Inflammatory macrophage (primary cell): ENCODE measurements around the gene ZIC5.

ENCODE experiments used
- DNase-seq, 2 donors: peaks; one replicate each; pipeline ENCODE4 v3.0.0-alpha.2; 2020 to 2022

ZIC5 gene

DNA sequence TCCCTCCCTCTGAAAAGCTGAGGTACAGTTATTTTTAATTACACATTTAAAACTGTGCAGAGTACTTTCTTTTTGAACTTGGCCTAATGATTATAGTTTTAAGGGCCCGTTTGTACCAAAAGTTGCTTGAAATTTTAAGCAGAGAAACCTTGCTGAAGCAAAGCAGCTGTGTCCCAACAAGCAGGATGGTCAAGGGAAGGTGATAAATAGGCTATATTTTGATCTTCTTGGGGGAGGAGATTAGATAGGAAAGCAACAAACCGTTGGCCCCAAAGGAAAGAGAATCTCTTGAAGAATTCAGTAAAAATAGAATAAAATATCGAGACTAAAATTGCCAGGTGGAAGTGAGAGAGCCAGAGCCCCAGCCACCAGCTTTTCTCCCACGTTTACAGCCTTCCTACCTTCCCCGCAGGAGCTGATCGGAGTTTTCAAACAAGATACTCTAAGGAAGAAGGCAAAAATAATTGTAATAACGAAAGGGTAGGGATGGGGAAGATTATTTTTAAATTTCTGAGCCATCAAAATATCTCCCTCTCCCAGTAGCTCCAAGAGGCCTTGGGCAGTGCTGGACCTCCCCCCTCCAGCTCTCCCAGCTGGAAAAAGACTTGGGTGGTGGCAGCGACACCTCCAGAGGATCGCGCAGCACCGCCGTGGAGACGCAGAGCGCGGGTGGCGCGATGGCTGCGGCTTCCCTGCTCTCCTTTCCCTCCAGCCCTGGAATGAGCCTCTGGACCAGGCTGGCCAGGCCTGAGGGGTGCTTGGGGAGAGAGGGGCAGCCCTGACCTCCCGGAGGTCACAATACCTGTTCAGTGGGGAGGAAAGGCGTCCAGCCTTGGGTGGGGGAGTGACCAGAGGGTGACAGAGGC is 15.8 kb upstream of the ZIC5 start:
- no peak for DNase-seq

- DNase-seq, result no peak
Measured at GRCh38 chr13:99986741-99987140, 15.2 kb upstream of the ZIC5 start.

- DNase-seq, result no peak
Measured at GRCh38 chr13:99985886-99986527, 14.4 kb upstream of the ZIC5 start.

- no peak for DNase-seq
Measured at GRCh38 chr13:99985241-99985874, 13.8 kb upstream of the ZIC5 start.

DNA sequence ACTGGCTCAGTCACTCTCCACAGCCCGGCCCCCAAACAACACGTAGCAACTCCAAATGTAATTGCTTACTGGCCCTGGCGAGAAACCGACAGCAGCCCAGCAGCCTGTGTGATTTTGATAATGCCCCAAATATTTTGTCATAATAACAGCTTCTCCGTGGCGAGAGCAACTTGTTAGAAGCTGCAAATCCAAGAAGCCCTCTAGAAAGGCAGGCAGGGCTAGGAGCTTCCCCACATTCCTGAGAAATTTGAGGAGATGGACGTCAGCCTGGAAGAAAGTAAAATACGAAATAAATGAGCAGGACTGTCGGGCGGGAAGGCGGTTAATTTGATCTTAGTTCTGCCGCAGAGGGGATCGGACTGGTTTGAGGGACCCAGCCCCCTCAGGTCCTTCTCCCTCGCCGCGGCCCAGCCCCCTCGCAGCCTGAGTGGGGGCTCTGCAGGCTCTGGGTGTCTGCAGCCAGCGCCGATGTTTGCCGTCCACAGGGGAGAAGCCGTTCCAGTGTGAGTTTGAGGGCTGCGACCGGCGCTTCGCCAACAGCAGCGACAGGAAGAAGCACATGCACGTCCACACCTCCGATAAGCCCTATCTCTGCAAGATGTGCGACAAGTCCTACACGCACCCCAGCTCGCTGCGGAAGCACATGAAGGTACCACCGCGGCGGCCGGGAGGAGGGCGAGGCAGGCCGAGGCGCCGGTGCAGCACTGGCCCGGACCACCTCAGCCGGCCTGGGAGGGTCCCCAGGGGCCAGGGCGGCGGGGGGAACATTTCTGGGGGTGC is 13.1 kb upstream of the ZIC5 start:
- DNase-seq, result no peak

- no peak for DNase-seq
Measured at GRCh38 chr13:99983499-99984401, 12.2 kb upstream of the ZIC5 start.

DNA sequence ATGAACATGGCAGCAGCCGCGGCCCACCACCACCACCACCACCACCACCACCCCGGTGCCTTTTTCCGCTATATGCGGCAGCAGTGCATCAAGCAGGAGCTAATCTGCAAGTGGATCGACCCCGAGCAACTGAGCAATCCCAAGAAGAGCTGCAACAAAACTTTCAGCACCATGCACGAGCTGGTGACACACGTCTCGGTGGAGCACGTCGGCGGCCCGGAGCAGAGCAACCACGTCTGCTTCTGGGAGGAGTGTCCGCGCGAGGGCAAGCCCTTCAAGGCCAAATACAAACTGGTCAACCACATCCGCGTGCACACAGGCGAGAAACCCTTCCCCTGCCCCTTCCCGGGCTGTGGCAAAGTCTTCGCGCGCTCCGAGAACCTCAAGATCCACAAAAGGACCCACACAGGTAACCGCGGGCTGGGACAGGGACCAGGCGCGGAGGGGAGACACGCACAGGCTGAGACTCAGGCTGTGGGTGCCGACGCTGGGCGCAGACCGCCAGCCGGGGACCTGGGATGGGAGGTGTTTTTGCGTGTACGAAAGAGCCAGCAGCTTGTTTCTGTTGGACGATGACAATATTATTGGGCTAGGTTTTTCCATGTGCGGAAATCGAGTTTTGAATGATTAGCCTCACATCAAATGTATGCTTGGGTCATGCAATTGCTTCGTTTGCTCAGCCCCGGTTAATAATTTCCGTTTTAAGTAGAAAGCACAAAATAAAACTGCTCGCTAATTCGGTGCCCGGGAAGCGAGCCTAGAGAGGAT is 11.3 kb upstream of the ZIC5 start:
- DNase-seq, result no peak

- peak in 1 of 2 donors; percentile 30 for DNase-seq
Measured at GRCh38 chr13:99982036-99982730, 10.6 kb upstream of the ZIC5 start.

DNA sequence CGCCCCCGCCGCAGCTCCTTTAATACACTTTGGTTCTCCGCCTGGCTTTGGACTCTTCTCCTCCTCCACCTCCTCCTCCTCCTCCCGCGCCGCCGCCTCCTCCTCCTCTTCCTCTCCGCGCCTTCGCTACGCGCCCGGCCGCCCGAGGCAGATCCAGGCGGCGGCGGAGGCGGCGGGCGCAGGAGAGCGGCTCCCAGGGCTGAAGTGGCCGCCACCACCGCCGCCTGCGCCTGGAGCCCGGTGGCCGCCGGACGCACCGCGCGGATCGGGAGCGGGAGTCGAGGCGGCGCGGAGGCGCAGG is 10.1 kb upstream of the ZIC5 start, which contains the start of gene ZIC2:
ZIC2 (plus strand) TSS at position 50 of the 301 bp plus-strand sequence. CDS start 281 bp downstream, outside the sequence.
- DNase-seq, result no peak

GRCh38 chr13:99980824-99981734 is 9.5 kb upstream of the ZIC5 start:
- DNase-seq, result no peak

DNA sequence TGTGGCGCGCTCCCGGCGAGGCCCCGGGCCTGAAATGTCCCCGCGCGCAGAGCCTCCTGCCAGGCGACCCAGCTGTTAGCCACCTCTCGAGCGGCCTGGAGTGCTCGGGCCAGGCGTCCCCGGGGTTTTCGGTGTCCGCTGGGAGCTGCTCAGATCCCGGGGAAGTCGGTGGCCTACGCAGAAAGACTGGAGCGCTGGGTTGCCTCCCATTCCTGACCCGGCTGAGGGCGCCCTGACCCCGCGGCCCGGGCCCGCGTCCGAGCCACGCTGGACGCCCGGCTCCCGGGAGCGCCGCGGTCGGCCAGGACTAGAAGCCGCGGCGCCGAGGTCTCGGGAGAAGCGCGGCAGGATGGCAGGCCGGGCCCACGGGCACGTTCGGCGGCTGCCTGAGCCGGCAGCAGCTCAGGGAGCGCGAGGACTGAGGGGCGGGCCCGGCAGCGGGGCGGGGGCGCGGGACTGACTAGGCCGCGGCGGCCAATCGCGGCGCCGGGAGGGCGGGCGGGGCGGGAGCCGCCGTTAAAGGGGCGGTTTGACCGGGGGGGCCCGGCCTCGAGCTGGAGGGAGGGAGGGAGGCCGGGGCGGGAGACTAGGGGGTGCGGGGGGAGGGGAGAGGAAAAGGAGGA is 8.7 kb upstream of the ZIC5 start:
- DNase-seq, result peak in 1 of 2 donors; percentile 47

DNA sequence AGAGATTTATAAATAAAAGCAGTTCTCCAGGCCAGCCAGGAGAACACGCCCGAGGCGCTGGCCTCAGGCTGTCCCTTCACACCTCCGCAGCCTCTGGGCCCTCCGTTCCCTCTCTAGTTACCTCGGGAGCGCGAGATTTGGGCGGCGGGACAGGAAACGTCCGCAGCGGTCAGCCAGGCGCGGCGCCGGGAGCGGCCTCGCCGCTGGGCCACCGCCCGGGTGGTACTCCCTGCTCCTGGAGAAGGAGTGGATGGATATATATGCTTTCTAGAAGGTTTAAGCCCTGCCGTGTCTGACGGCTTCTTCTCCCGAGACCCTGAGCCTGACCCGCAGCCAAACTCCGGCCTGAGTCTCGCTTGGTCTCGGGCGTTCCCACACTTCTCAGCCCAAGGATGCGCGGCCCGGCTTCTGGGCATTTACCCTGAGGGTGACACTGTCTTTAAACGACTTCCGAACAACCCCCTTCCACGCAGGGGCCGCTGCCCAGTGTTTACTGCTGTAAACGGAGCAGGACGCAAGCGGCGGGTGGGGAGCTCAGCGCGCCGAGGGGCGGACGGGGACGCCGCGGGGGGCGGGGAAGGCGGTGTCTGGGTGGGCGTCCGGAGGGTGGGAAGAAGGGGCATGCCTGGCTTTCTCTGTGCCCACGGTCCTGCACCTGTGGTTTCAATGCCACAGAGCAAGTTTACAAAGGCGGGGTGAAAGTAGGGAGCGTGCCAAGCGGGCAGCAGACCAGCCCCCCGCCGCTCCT is 8.1 kb upstream of the ZIC5 start:
- no peak for DNase-seq

DNA sequence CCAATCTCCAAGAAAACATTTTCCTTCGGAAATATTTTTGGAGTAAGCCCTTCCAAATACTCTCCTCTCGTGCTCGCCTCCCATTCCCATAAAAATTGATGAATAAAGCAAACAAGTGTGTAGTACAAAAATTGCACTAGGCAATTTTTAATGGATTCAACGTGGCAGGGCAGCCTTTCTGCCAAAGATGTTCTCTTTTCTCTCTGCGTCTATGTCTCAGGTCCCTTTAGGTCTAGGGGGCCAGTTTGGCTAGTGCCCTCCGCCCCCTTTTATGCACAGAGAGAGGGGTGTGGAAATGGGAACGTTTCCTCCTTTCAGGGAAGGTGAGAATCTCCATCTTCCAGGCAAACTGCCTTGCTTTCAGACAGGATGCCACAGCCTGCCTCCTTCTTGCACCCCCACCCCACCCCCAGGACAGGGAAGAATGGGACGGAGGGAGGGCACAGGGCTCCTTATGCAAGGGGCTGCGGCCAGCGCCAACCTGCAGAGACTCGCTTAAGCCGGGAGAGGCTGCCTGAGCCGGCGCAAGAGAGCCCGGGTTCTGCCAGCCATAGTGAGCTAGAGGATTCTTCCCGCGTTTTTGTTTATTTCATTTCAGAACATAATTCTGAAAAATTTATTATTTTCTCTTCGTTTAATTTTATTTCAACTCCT is 7.4 kb upstream of the ZIC5 start:
- no peak for DNase-seq

- no peak for DNase-seq
Measured at GRCh38 chr13:99977912-99978798, 6.6 kb upstream of the ZIC5 start.

GRCh38 chr13:99977334-99977911 is 5.9 kb upstream of the ZIC5 start:
- peak; percentile 45 to 49 for DNase-seq

DNA sequence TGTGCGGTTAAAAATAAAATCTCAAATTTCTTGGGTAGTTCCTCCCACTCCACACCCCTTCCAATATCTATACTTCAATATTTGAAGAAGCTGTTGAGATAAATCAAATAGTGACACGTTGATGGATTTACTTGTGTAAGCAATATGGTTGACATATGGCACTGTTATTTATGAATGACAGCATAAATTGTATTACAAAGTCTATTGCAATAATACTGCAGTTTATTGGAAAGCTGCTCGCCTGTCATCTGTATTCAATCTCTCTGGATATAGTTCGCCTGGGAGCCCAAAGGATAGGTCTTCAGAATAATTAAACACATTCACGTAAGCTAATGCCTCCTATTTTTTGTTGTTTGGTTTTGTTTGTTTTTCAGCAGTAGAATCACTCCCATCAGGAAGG is 5.0 kb upstream of the ZIC5 start:
- no peak for DNase-seq
